ENCODE measurements around the gene RAB17.

RAB17 gene

GRCh38 chr2:237594514-237594871 lies 4.0 kb upstream of the RAB17 start:
- no peaks in the 10 kb centered on the region for H3K36me3 ChIP-seq (replicated peaks; ENCODE audit: insufficient read depth, low read length)
- no peak overlapping the region for H2AFZ ChIP-seq (ENCODE audit: low read length)
- H3K4me3 ChIP-seq (ENCODE audit: low read length), result no peak overlapping the region
- DNase-seq, result no peak
- H3K9me2 ChIP-seq (replicated peaks; ENCODE audit: insufficient read depth, low read length), result no peaks in the 10 kb centered on the region
- no peaks in the 10 kb centered on the region for H3F3A ChIP-seq (ENCODE audit: insufficient read depth, low read length)
- peaks cover 5% of the 10 kb centered on the region; the same call in 1 of the 2 replicates for H3K4me1 ChIP-seq (ENCODE audit: low read length)
- H3K9ac ChIP-seq (ENCODE audit: low read length), result no peak overlapping the region
- H3K27me3 ChIP-seq (replicated peaks; ENCODE audit: insufficient read depth, low read length), result no peaks in the 10 kb centered on the region
- H3K4me2 ChIP-seq (ENCODE audit: low read depth, low read length), result no peak overlapping the region
- H3K79me2 ChIP-seq (ENCODE audit: low read length), result no peaks in the 10 kb centered on the region
- no peak overlapping the region for H3K27ac ChIP-seq (ENCODE audit: low read length)
- no peak for TF ChIP-seq EZH2 (optimal IDR thresholded peaks at IDR 0.05; ENCODE audit: low read depth, low read length)
- TF ChIP-seq CTCF (IDR thresholded peaks at IDR 0.05; ENCODE audit: low read length), result no peak
- no peak for TF ChIP-seq EZH2phosphoT487 (IDR thresholded peaks at IDR 0.05; ENCODE audit: low read length)
- no peaks in the 10 kb centered on the region for H4K20me1 ChIP-seq (ENCODE audit: insufficient read depth, low read length)
- H3K9me3 ChIP-seq (replicated peaks; ENCODE audit: insufficient read depth, low read length), result no peaks in the 10 kb centered on the region

GRCh38 chr2:237593596-237594320 lies 3.2 kb upstream of the RAB17 start:
- Histone ChIP-seq H4K20me1 (ENCODE audit: insufficient read depth, low read length) (no peaks in the 10 kb centered on the region), H3K79me2 (ENCODE audit: low read length) (no peaks in the 10 kb centered on the region), H3K36me3 (replicated peaks; ENCODE audit: insufficient read depth, low read length) (no peaks in the 10 kb centered on the region), H3K27me3 (replicated peaks; ENCODE audit: insufficient read depth, low read length) (no peaks in the 10 kb centered on the region), H3K27ac (ENCODE audit: low read length) (no peak overlapping the region), H3F3A (ENCODE audit: insufficient read depth, low read length) (no peaks in the 10 kb centered on the region), H3K4me3 (ENCODE audit: low read length) (no peak overlapping the region), H3K9me3 (replicated peaks; ENCODE audit: insufficient read depth, low read length) (no peaks in the 10 kb centered on the region), H3K4me2 (ENCODE audit: low read depth, low read length) (no peak overlapping the region), H2AFZ (ENCODE audit: low read length) (no peak overlapping the region), H3K4me1 (ENCODE audit: low read length) (no peaks in the 10 kb centered on the region), H3K9me2 (replicated peaks; ENCODE audit: insufficient read depth, low read length) (no peaks in the 10 kb centered on the region), H3K9ac (ENCODE audit: low read length) (no peak overlapping the region)
- DNase-seq, result no peak
- TF ChIP-seq EZH2 (optimal IDR thresholded peaks at IDR 0.05; ENCODE audit: low read depth, low read length) (no peak), CTCF (IDR thresholded peaks at IDR 0.05; ENCODE audit: low read length) (no peak), EZH2phosphoT487 (IDR thresholded peaks at IDR 0.05; ENCODE audit: low read length) (no peak)

- no peak for TF ChIP-seq EZH2phosphoT487 (IDR thresholded peaks at IDR 0.05; ENCODE audit: low read length)
- no peak for TF ChIP-seq EZH2 (optimal IDR thresholded peaks at IDR 0.05; ENCODE audit: low read depth, low read length)
- no peak overlapping the region for H3K4me2 ChIP-seq (ENCODE audit: low read depth, low read length)
- no peaks in the 10 kb centered on the region for H3K79me2 ChIP-seq (ENCODE audit: low read length)
- H3K9ac ChIP-seq (ENCODE audit: low read length), result no peak overlapping the region
- no peak overlapping the region for H2AFZ ChIP-seq (ENCODE audit: low read length)
- no peaks in the 10 kb centered on the region for H3K9me2 ChIP-seq (replicated peaks; ENCODE audit: insufficient read depth, low read length)
- no peaks in the 10 kb centered on the region for H4K20me1 ChIP-seq (ENCODE audit: insufficient read depth, low read length)
- no peaks in the 10 kb centered on the region for H3F3A ChIP-seq (ENCODE audit: insufficient read depth, low read length)
- H3K27ac ChIP-seq (ENCODE audit: low read length), result no peak overlapping the region
- no peaks in the 10 kb centered on the region for H3K27me3 ChIP-seq (replicated peaks; ENCODE audit: insufficient read depth, low read length)
- H3K9me3 ChIP-seq (replicated peaks; ENCODE audit: insufficient read depth, low read length), result no peaks in the 10 kb centered on the region
- no peaks in the 10 kb centered on the region for H3K4me1 ChIP-seq (ENCODE audit: low read length)
- no peaks in the 10 kb centered on the region for H3K36me3 ChIP-seq (replicated peaks; ENCODE audit: insufficient read depth, low read length)
- no peak for DNase-seq
- no peak overlapping the region for H3K4me3 ChIP-seq (ENCODE audit: low read length)
Measured at GRCh38 chr2:237593036-237593435, 2.5 kb upstream of the RAB17 start.

- H3K4me1 ChIP-seq (ENCODE audit: low read length), result no peaks in the 10 kb centered on the region
Measured at GRCh38 chr2:237592425-237592980, 2.0 kb upstream of the RAB17 start.

More at GRCh38 chr2:237592425-237592980, 2.0 kb upstream of the RAB17 start:
- Histone ChIP-seq H3K4me2 (ENCODE audit: low read depth, low read length) (no peak overlapping the region), H2AFZ (ENCODE audit: low read length) (no peak overlapping the region), H3K36me3 (replicated peaks; ENCODE audit: insufficient read depth, low read length) (no peaks in the 10 kb centered on the region), H3K79me2 (ENCODE audit: low read length) (no peaks in the 10 kb centered on the region), H4K20me1 (ENCODE audit: insufficient read depth, low read length) (no peaks in the 10 kb centered on the region), H3K27ac (ENCODE audit: low read length) (no peak overlapping the region), H3K27me3 (replicated peaks; ENCODE audit: insufficient read depth, low read length) (no peaks in the 10 kb centered on the region), H3K9me3 (replicated peaks; ENCODE audit: insufficient read depth, low read length) (no peaks in the 10 kb centered on the region), H3K4me3 (ENCODE audit: low read length) (no peak overlapping the region), H3K9me2 (replicated peaks; ENCODE audit: insufficient read depth, low read length) (no peaks in the 10 kb centered on the region), H3F3A (ENCODE audit: insufficient read depth, low read length) (no peaks in the 10 kb centered on the region), H3K9ac (ENCODE audit: low read length) (no peak overlapping the region)
- TF ChIP-seq EZH2 (optimal IDR thresholded peaks at IDR 0.05; ENCODE audit: low read depth, low read length) (no peak), CTCF (IDR thresholded peaks at IDR 0.05; ENCODE audit: low read length) (no peak), EZH2phosphoT487 (IDR thresholded peaks at IDR 0.05; ENCODE audit: low read length) (no peak)
- no peak for DNase-seq
